ENCODE measurements around the gene CTNNA3.

The CTNNA3 gene

GRCh38 chr10:67045404-67045803, 650.6 kb downstream of the CTNNA3 start:
- TF ChIP-seq EZH2phosphoT487 (IDR thresholded peaks at IDR 0.05; ENCODE audit: borderline replicate concordance, low read length) = no peak
- no peak for TF ChIP-seq CTCF (IDR thresholded peaks at IDR 0.05; ENCODE audit: low read depth, low read length, poor library complexity, severe bottlenecking)
- no peaks in the 10 kb centered on the region for H3K27me3 ChIP-seq (ENCODE audit: control insufficient read depth, low read length)
- H3K27ac ChIP-seq (ENCODE audit: low read depth, low read length) = no peak overlapping the region
- H3K36me3 ChIP-seq (ENCODE audit: control insufficient read depth, low read length) = no peaks in the 10 kb centered on the region
- H3K4me3 ChIP-seq (ENCODE audit: low read length) = no peak overlapping the region
- H4K20me1 ChIP-seq (ENCODE audit: control insufficient read depth, insufficient read depth, low read depth, low read length) = no peaks in the 10 kb centered on the region
- no peaks in the 10 kb centered on the region for H3K4me1 ChIP-seq (ENCODE audit: control insufficient read depth, low read length)
- no peaks in the 10 kb centered on the region for H3K9me2 ChIP-seq (replicated peaks; ENCODE audit: control insufficient read depth, low read length)
- H3K79me2 ChIP-seq (ENCODE audit: control insufficient read depth, low read length) = no peaks in the 10 kb centered on the region
- H3F3A ChIP-seq (ENCODE audit: control insufficient read depth, insufficient read depth) = no peaks in the 10 kb centered on the region
- H3K4me2 ChIP-seq (ENCODE audit: low read length) = no peak overlapping the region
- no peaks in the 10 kb centered on the region for H3K9me3 ChIP-seq (ENCODE audit: control insufficient read depth, insufficient read depth, low read length)

- Histone ChIP-seq H3K27me3 (ENCODE audit: control insufficient read depth, low read length) (no peaks in the 10 kb centered on the region), H3K79me2 (ENCODE audit: control insufficient read depth, low read length) (no peaks in the 10 kb centered on the region), H3K36me3 (ENCODE audit: control insufficient read depth, low read length) (no peaks in the 10 kb centered on the region), H4K20me1 (ENCODE audit: control insufficient read depth, insufficient read depth, low read depth, low read length) (no peaks in the 10 kb centered on the region), H3K9me3 (ENCODE audit: control insufficient read depth, insufficient read depth, low read length) (no peaks in the 10 kb centered on the region), H3K27ac (ENCODE audit: low read depth, low read length) (no peak overlapping the region), H3K4me3 (ENCODE audit: low read length) (no peak overlapping the region), H3F3A (ENCODE audit: control insufficient read depth, insufficient read depth) (no peaks in the 10 kb centered on the region), H3K4me1 (ENCODE audit: control insufficient read depth, low read length) (no peaks in the 10 kb centered on the region), H3K9me2 (replicated peaks; ENCODE audit: control insufficient read depth, low read length) (no peaks in the 10 kb centered on the region), H3K4me2 (ENCODE audit: low read length) (no peak overlapping the region)
- no peak for TF ChIP-seq EZH2phosphoT487 (IDR thresholded peaks at IDR 0.05; ENCODE audit: borderline replicate concordance, low read length)
- TF ChIP-seq CTCF (IDR thresholded peaks at IDR 0.05; ENCODE audit: low read depth, low read length, poor library complexity, severe bottlenecking) = no peak
Measured at GRCh38 chr10:67043041-67043440, 653.0 kb downstream of the CTNNA3 start.

GRCh38 chr10:67036808-67037207, 659.2 kb downstream of the CTNNA3 start:
- no peaks in the 10 kb centered on the region for H3K79me2 ChIP-seq (ENCODE audit: control insufficient read depth, low read length)
- no peaks in the 10 kb centered on the region for H3K4me1 ChIP-seq (ENCODE audit: control insufficient read depth, low read length)
- H3K27ac ChIP-seq (ENCODE audit: low read depth, low read length) = no peak overlapping the region
- no peaks in the 10 kb centered on the region for H3K36me3 ChIP-seq (ENCODE audit: control insufficient read depth, low read length)
- no peaks in the 10 kb centered on the region for H3K27me3 ChIP-seq (ENCODE audit: control insufficient read depth, low read length)
- H3K9me3 ChIP-seq (ENCODE audit: control insufficient read depth, insufficient read depth, low read length) = no peaks in the 10 kb centered on the region
- no peaks in the 10 kb centered on the region for H3K9me2 ChIP-seq (replicated peaks; ENCODE audit: control insufficient read depth, low read length)
- no peaks in the 10 kb centered on the region for H4K20me1 ChIP-seq (ENCODE audit: control insufficient read depth, insufficient read depth, low read depth, low read length)
- no peak overlapping the region for H3K4me2 ChIP-seq (ENCODE audit: low read length)
- H3F3A ChIP-seq (ENCODE audit: control insufficient read depth, insufficient read depth) = no peaks in the 10 kb centered on the region
- H3K4me3 ChIP-seq (ENCODE audit: low read length) = no peak overlapping the region
- TF ChIP-seq CTCF (IDR thresholded peaks at IDR 0.05; ENCODE audit: low read depth, low read length, poor library complexity, severe bottlenecking) (no peak), EZH2phosphoT487 (IDR thresholded peaks at IDR 0.05; ENCODE audit: borderline replicate concordance, low read length) (no peak)

- Histone ChIP-seq H3K4me2 (ENCODE audit: low read length) (no peak overlapping the region), H3K36me3 (ENCODE audit: control insufficient read depth, low read length) (no peaks in the 10 kb centered on the region), H3K9me3 (ENCODE audit: control insufficient read depth, insufficient read depth, low read length) (no peaks in the 10 kb centered on the region), H3K79me2 (ENCODE audit: control insufficient read depth, low read length) (no peaks in the 10 kb centered on the region), H3K9me2 (replicated peaks; ENCODE audit: control insufficient read depth, low read length) (no peaks in the 10 kb centered on the region), H3K27ac (ENCODE audit: low read depth, low read length) (no peak overlapping the region), H3K4me1 (ENCODE audit: control insufficient read depth, low read length) (no peaks in the 10 kb centered on the region), H3K27me3 (ENCODE audit: control insufficient read depth, low read length) (no peaks in the 10 kb centered on the region), H3F3A (ENCODE audit: control insufficient read depth, insufficient read depth) (no peaks in the 10 kb centered on the region), H3K4me3 (ENCODE audit: low read length) (no peak overlapping the region), H4K20me1 (ENCODE audit: control insufficient read depth, insufficient read depth, low read depth, low read length) (no peaks in the 10 kb centered on the region)
- no peak for TF ChIP-seq EZH2phosphoT487 (IDR thresholded peaks at IDR 0.05; ENCODE audit: borderline replicate concordance, low read length)
- no peak for TF ChIP-seq CTCF (IDR thresholded peaks at IDR 0.05; ENCODE audit: low read depth, low read length, poor library complexity, severe bottlenecking)
Measured at GRCh38 chr10:67033878-67034277, 662.1 kb downstream of the CTNNA3 start.

All from DOHH2 (cell line).